Vagina (tissue), 2 donors: ENCODE results near the gene MYBPH.

Source experiments
- POLR2A ChIP-seq, 2 donors: fragments of 450-650 bp; IDR thresholded peaks; one replicate each; pipeline ENCODE4 v1.6.1; 2017; ENCODE audit warnings: antibody characterized with exemption in 2 of 2, mild to moderate bottlenecking in 2 of 2, moderate library complexity in 2 of 2
- POLR2AphosphoS5 ChIP-seq, 2 donors: sonication (generic); formaldehyde crosslinking; IDR thresholded peaks; one replicate each; pipeline ENCODE4 v1.9.0; 2017; ENCODE audit warnings: antibody characterized with exemption in 2 of 2, mild to moderate bottlenecking in 2 of 2, low read depth in 1 of 2; ENCODE audit not compliant: insufficient read depth in 1 of 2
- TF ChIP-seq, protein P1 (sequence below), 3 experiments: fragments of 450-650 bp in 2 of 3; fragments of 200-600 bp in 1 of 3; sonication (generic) in 1 of 3; IDR thresholded peaks; one replicate each; pipeline ENCODE4 v1.5.1; 2017 to 2019; ENCODE audit warnings: antibody characterized with exemption in 3 of 3, mild to moderate bottlenecking in 2 of 3, moderate library complexity in 2 of 3

- TF ChIP-seq, protein P1, sequence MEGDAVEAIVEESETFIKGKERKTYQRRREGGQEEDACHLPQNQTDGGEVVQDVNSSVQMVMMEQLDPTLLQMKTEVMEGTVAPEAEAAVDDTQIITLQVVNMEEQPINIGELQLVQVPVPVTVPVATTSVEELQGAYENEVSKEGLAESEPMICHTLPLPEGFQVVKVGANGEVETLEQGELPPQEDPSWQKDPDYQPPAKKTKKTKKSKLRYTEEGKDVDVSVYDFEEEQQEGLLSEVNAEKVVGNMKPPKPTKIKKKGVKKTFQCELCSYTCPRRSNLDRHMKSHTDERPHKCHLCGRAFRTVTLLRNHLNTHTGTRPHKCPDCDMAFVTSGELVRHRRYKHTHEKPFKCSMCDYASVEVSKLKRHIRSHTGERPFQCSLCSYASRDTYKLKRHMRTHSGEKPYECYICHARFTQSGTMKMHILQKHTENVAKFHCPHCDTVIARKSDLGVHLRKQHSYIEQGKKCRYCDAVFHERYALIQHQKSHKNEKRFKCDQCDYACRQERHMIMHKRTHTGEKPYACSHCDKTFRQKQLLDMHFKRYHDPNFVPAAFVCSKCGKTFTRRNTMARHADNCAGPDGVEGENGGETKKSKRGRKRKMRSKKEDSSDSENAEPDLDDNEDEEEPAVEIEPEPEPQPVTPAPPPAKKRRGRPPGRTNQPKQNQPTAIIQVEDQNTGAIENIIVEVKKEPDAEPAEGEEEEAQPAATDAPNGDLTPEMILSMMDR (IDR thresholded peaks at IDR 0.05), result no peak
- TF ChIP-seq POLR2A (IDR thresholded peaks at IDR 0.05) (no peak), POLR2AphosphoS5 (IDR thresholded peaks at IDR 0.05; ENCODE audit: insufficient read depth in 1 of 2, low read depth in 1 of 2) (no peak)
Observed at GRCh38 chr1:203136409-203137042, 39.1 kb downstream of the MYBPH start.
